NB4 (cell line): ENCODE measurements around the gene UFC1.

Experiments
- DNase-seq: peaks from one replicate; pipeline ENCODE4 v3.0.0; 2010; ENCODE audit warnings: low read depth
- H3K4me3 ChIP-seq: one replicate; pipeline ENCODE4 v1.5.1; 2011; ENCODE audit warnings: mild to moderate bottlenecking, low read depth, low read length, moderate library complexity
- MYC ChIP-seq: IDR thresholded peaks from 2 replicates; pipeline ENCODE4 v1.6.1; 2011; ENCODE audit warnings: low read depth, low read length
- POLR2A ChIP-seq: IDR thresholded peaks from 2 replicates; pipeline ENCODE4 v1.6.1; 2011; ENCODE audit warnings: mild to moderate bottlenecking; ENCODE audit not compliant: insufficient read length; ENCODE audit errors: extremely low read depth
- TF ChIP-seq, protein P1 (sequence below): IDR thresholded peaks from one replicate; pipeline ENCODE4 v1.5.1; 2012; ENCODE audit warnings: low read depth, low read length
- TF ChIP-seq, protein P2 (sequence below): IDR thresholded peaks from 2 replicates; pipeline ENCODE4 v1.6.1; 2011; ENCODE audit warnings: low read depth, low read length

Gene UFC1

DNA sequence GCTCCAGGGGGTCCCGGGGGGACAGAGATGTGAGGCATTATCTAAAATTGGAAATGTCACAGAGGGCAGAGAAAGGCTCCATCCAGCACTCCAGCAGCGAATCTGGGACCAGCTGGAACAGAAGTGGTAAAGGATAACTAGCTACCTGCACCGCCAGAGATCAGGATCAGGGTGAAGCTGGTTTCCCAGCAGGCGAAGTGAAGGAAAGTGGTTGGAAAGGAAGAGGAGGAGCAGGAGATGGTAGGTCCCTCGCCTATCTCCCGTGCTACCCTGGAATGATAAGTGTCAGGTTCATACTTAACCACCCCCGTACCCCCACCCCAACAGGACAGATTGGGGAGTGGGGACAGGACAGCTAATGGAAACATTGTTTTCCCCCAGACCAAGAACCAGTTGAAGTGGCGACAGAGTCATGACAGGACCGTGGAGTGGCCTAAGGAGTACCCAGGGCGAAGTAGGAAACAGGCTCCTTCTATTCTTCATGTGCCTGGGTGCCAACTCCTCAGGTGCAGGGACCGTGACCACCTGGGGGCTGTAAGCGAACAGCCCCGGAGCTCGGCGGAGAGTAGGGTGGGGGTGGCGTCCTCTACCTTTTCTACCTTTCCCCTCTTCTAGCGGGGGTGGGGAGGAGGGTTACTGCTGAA, 22.8 kb downstream of the UFC1 start:
- TF ChIP-seq, protein P1, sequence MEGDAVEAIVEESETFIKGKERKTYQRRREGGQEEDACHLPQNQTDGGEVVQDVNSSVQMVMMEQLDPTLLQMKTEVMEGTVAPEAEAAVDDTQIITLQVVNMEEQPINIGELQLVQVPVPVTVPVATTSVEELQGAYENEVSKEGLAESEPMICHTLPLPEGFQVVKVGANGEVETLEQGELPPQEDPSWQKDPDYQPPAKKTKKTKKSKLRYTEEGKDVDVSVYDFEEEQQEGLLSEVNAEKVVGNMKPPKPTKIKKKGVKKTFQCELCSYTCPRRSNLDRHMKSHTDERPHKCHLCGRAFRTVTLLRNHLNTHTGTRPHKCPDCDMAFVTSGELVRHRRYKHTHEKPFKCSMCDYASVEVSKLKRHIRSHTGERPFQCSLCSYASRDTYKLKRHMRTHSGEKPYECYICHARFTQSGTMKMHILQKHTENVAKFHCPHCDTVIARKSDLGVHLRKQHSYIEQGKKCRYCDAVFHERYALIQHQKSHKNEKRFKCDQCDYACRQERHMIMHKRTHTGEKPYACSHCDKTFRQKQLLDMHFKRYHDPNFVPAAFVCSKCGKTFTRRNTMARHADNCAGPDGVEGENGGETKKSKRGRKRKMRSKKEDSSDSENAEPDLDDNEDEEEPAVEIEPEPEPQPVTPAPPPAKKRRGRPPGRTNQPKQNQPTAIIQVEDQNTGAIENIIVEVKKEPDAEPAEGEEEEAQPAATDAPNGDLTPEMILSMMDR, result no peak
- TF ChIP-seq MYC, result no peak
- TF ChIP-seq, protein P2, sequence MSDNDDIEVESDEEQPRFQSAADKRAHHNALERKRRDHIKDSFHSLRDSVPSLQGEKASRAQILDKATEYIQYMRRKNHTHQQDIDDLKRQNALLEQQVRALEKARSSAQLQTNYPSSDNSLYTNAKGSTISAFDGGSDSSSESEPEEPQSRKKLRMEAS, result no peak
- TF ChIP-seq POLR2A, result no peak
- no peak for DNase-seq

DNA sequence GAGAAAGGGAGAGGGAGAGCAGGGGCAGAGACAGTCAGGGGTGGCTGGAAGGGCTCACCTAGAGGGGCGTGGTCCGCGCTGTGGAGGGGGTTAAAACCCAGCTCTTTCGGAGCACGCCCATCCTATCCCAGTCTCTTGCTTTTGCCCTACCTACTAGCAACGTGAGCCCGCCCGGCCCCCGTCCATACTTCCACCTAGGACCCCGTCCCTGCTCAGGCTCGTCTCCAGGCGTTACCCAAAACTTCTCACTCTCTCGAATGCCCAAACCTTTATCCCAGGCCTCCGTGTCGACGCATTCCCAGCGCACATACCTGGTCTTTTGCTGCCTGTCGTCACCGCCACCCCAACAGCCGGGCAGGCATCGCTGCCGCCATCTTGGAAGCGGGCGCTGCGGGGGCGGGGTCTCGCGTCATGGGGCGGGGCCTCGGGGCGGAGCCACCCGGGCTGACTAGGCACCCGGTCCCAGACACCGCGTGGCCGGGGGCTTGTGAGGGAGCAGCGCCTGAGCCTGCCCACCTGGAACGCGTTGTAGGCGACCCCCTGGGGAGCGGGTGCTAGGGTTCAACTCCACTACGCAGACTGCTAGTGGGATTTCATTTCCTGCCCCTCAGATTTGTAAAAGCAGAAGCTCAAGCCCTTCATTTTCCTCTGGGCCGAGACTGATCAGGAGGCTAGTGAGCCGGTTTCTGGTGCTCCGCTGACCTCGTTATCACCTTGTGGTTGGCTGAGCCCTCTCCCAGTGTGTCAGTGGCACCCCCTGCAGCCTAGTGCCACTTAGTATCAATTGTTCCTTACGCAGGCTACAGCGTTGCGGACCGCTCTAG, 23.5 kb downstream of the UFC1 start, which contains the start of gene B4GALT3:
TSS of gene B4GALT3 (minus strand) at position 396 of the 824 bp plus-strand sequence. CDS start 1,447 bp downstream, outside the sequence.
- DNase-seq, result peak; percentile 92
- peak within 1 kb of the TSS; percentile 94 for H3K4me3 ChIP-seq
- TF ChIP-seq POLR2A, result peak; percentile 93
- TF ChIP-seq, protein P1, result peak; percentile 12
- peak; percentile 93 for TF ChIP-seq MYC
- TF ChIP-seq, protein P2, result peak; percentile 82

More for the DNA sequence above, 22.8 kb downstream of the UFC1 start:
- peak overlapping the region; percentile 94 for H3K4me3 ChIP-seq

- TF ChIP-seq, protein P2, result no peak
- TF ChIP-seq POLR2A (no peak), MYC (no peak)
- TF ChIP-seq, protein P1, result no peak
- peak overlapping the region; percentile 94 for H3K4me3 ChIP-seq
- DNase-seq, result no peak
Observed at GRCh38 chr1:161177936-161178244, 24.1 kb downstream of the UFC1 start.

- H3K4me3 ChIP-seq, result no peak overlapping the region
- TF ChIP-seq, protein P2, result no peak
- TF ChIP-seq, protein P1, result no peak
- no peak for TF ChIP-seq POLR2A
- TF ChIP-seq MYC, result no peak
- no peak for DNase-seq
Observed at GRCh38 chr1:161179698-161180097, 25.9 kb downstream of the UFC1 start.

GRCh38 chr1:161180639-161181038, 26.9 kb downstream of the UFC1 start:
- DNase-seq, result peak; percentile 62
- H3K4me3 ChIP-seq, result no peak overlapping the region
- TF ChIP-seq POLR2A, result no peak
- TF ChIP-seq, protein P1, result peak; percentile 37
